Activated T-helper 1 cell treated with Interleukin-2 at 50 U/mL for 16 hours (primary cell): ENCODE results near the gene TTC32.

Experiments
- DNase-seq: peaks from one replicate; pipeline ENCODE4 v3.0.0-alpha.2; 2020; ENCODE audit warnings: low read depth

TTC32 gene

GRCh38 chr2:19850056-19851050, 51.4 kb downstream of the TTC32 start:
- no peak for DNase-seq

GRCh38 chr2:19848952-19849351, 52.8 kb downstream of the TTC32 start:
- no peak for DNase-seq

GRCh38 chr2:19848029-19848750, 53.6 kb downstream of the TTC32 start:
- DNase-seq, result no peak

- no peak for DNase-seq
Measured at GRCh38 chr2:19847486-19847885, 54.3 kb downstream of the TTC32 start.
